H1 (cell line): ENCODE data around the gene RAB3D. TPM values are rescaled to one million over a fixed set of nuclear protein-coding genes. Genes with fewer than 3 reads are reported as not detected.

Experiments used
- CTCF ChIA-PET: fragments of 300-600 bp; sonication (Branson Sonifier 250); formaldehyde crosslinking; loops from one replicate; lab custom pipeline; 2021; ENCODE audit not compliant: partially characterized antibody; lab: Charles Lee
- POLR2A ChIA-PET: fragments of 300-600 bp; sonication (Branson Sonifier 250); formaldehyde crosslinking; loops from one replicate; lab custom pipeline; 2021; ENCODE audit warnings: inconsistent platforms; ENCODE audit not compliant: partially characterized antibody; lab: Charles Lee
- DNase-seq, 2 experiments: peaks; one replicate each; pipeline versions ENCODE4 v3.0.0 to v3.0.0-alpha.2; 2010 to 2022; ENCODE audit warnings: low spot score in 2 of 2, low read depth in 1 of 2, mixed read lengths in 1 of 2
- FAIRE-seq: peaks from 2 replicates; lab custom pipeline; 2011; peaks lifted over from hg19 to GRCh38; lab: Jason Lieb, UNC
- H2AFZ ChIP-seq: 2 replicates; pipeline ENCODE4 v1.8.1; 2012; ENCODE audit warnings: low read length, inconsistent platforms
- H2AK5ac ChIP-seq: 2 replicates; pipeline ENCODE4 v1.6.1; 2013; ENCODE audit warnings: low read depth, low read length
- H2BK120ac ChIP-seq: replicated peaks from 2 replicates; pipeline ENCODE3; 2013; ENCODE audit warnings: low read depth, low read length, inconsistent platforms
- H2BK12ac ChIP-seq: 2 replicates; pipeline ENCODE4 v1.6.1; 2013; ENCODE audit warnings: low read depth, low read length
- H2BK15ac ChIP-seq: 2 replicates; pipeline ENCODE4 v1.6.1; 2013; ENCODE audit warnings: low read length
- H2BK20ac ChIP-seq: 2 replicates; pipeline ENCODE4 v1.6.1; 2013; ENCODE audit warnings: low read length
- H2BK5ac ChIP-seq: 2 replicates; pipeline ENCODE4 v1.6.1; 2013; ENCODE audit warnings: low read depth, low read length
- H3K14ac ChIP-seq: 2 replicates; pipeline ENCODE4 v1.6.1; 2013; ENCODE audit warnings: inconsistent platforms; ENCODE audit not compliant: insufficient read length
- H3K18ac ChIP-seq: 2 replicates; pipeline ENCODE4 v1.6.1; 2013; ENCODE audit warnings: low read length; ENCODE audit errors: extremely low read depth
- H3K23ac ChIP-seq: 2 replicates; pipeline ENCODE4 v1.6.1; 2013; ENCODE audit warnings: inconsistent platforms; ENCODE audit not compliant: insufficient read length
- H3K23me2 ChIP-seq: 2 replicates; pipeline ENCODE4 v1.6.1; 2013; ENCODE audit warnings: low read depth, low read length
- H3K27ac ChIP-seq: 2 replicates; pipeline ENCODE4 v1.6.1; 2011; ENCODE audit warnings: low read depth, low read length, inconsistent platforms
- H3K27me3 ChIP-seq, 4 experiments: replicated peaks in 1 of 4; 1 replicate in 1 of 4; 2 replicates in 3 of 4; pipeline versions ENCODE4 v1.6.1 to v1.8.1; 2011 to 2013; ENCODE audit warnings: low read length in 3 of 4, mild to moderate bottlenecking in 3 of 4, inconsistent platforms in 2 of 4, mixed read lengths in 2 of 4, moderate library complexity in 1 of 4; ENCODE audit not compliant: control insufficient read depth in 3 of 4, insufficient read depth in 3 of 4; ENCODE audit errors: extremely low read depth in 1 of 4
- H3K36me3 ChIP-seq, 4 experiments: 2 replicates each; pipeline versions ENCODE4 v1.6.1 to v1.8.1; 2011 to 2013; ENCODE audit warnings: mild to moderate bottlenecking in 4 of 4, low read length in 3 of 4, moderate library complexity in 2 of 4, control low read depth in 1 of 4, inconsistent platforms in 1 of 4; ENCODE audit not compliant: insufficient read depth in 4 of 4, control insufficient read depth in 2 of 4
- H3K4ac ChIP-seq: replicated peaks from 2 replicates; pipeline ENCODE3; 2013; ENCODE audit warnings: low read length, low read depth, mixed read lengths, inconsistent platforms; ENCODE audit not compliant: insufficient read length
- H3K4me1 ChIP-seq, 4 experiments: replicated peaks in 1 of 4; 1 replicate in 1 of 4; 2 replicates in 3 of 4; pipeline versions ENCODE4 v1.6.1 to v1.8.1; 2011 to 2013; ENCODE audit warnings: low read length in 3 of 4, inconsistent platforms in 2 of 4, mixed read lengths in 1 of 4; ENCODE audit not compliant: insufficient read depth in 4 of 4, control insufficient read depth in 3 of 4
- H3K4me2 ChIP-seq, 2 experiments: 2 replicates each; pipeline versions ENCODE4 v1.6.1 to v1.8.1; 2011 to 2013; ENCODE audit warnings: low read depth in 2 of 2, low read length in 2 of 2, control low read depth in 1 of 2, inconsistent platforms in 1 of 2, mild to moderate bottlenecking in 1 of 2; ENCODE audit not compliant: insufficient read depth in 1 of 2
- H3K4me3 ChIP-seq, 4 experiments: fragments of 200-600, 300-600 bp in 1 of 4; sonication (generic), shearing (Covaris generic), sonication (Bioruptor Twin) in 1 of 4; 2 replicates each; pipeline versions ENCODE4 v1.5.1 to v1.8.1; 2011 to 2016; ENCODE audit warnings: low read length in 4 of 4, low read depth in 3 of 4, control low read depth in 2 of 4, inconsistent platforms in 2 of 4, mild to moderate bottlenecking in 2 of 4, mixed read lengths in 1 of 4, moderate library complexity in 1 of 4; ENCODE audit not compliant: insufficient read depth in 2 of 4; ENCODE audit errors: extremely low read depth in 1 of 4
- H3K56ac ChIP-seq: replicated peaks from 2 replicates; pipeline ENCODE3; 2013; ENCODE audit warnings: low read depth, mild to moderate bottlenecking, mixed read lengths, low read length, inconsistent platforms; ENCODE audit not compliant: insufficient read length
- H3K79me1 ChIP-seq: 2 replicates; pipeline ENCODE4 v1.6.1; 2013; ENCODE audit warnings: low read depth, low read length, control low read depth
- H3K79me2 ChIP-seq, 2 experiments: 2 replicates each; pipeline versions ENCODE4 v1.6.1 to v1.8.1; 2012 to 2013; ENCODE audit warnings: low read length in 2 of 2, mild to moderate bottlenecking in 2 of 2, inconsistent platforms in 1 of 2; ENCODE audit not compliant: insufficient read depth in 2 of 2, control insufficient read depth in 1 of 2
- H3K9ac ChIP-seq, 4 experiments: replicated peaks in 1 of 4; 1 replicate in 1 of 4; 2 replicates in 3 of 4; pipeline versions ENCODE4 v1.6.1 to v1.8.1; 2011 to 2013; ENCODE audit warnings: low read depth in 3 of 4, low read length in 3 of 4, control low read depth in 2 of 4, mild to moderate bottlenecking in 2 of 4, moderate library complexity in 2 of 4, inconsistent platforms in 1 of 4; ENCODE audit errors: extremely low read depth in 1 of 4
- H3K9me3 ChIP-seq, 2 experiments: 2 replicates each; pipeline versions ENCODE4 v1.6.1 to v1.8.1; 2012 to 2013; ENCODE audit warnings: mild to moderate bottlenecking in 2 of 2, moderate library complexity in 2 of 2, control low read depth in 1 of 2, inconsistent platforms in 1 of 2, low read depth in 1 of 2, low read length in 1 of 2, mixed read lengths in 1 of 2; ENCODE audit not compliant: insufficient read depth in 2 of 2
- H4K20me1 ChIP-seq, 2 experiments: replicated peaks in 1 of 2; 2 replicates each; pipeline versions ENCODE3 to v1.8.1; 2011 to 2013; ENCODE audit warnings: inconsistent platforms in 2 of 2, low read length in 2 of 2, mild to moderate bottlenecking in 1 of 2; ENCODE audit not compliant: insufficient read depth in 2 of 2, control insufficient read depth in 1 of 2
- H4K5ac ChIP-seq: 2 replicates; pipeline ENCODE4 v1.6.1; 2013; ENCODE audit warnings: low read length, low read depth, mixed read lengths, inconsistent platforms; ENCODE audit not compliant: insufficient read length
- H4K8ac ChIP-seq: 2 replicates; pipeline ENCODE4 v1.8.0; 2013; ENCODE audit warnings: mild to moderate bottlenecking, moderate library complexity, low read length, inconsistent platforms; ENCODE audit not compliant: insufficient read depth; ENCODE audit errors: extremely low read depth
- H4K91ac ChIP-seq: replicated peaks from 2 replicates; pipeline ENCODE3; 2013; ENCODE audit warnings: low read length, mixed read lengths, inconsistent platforms; ENCODE audit not compliant: insufficient read length
- TEAD4 ChIP-seq: IDR thresholded peaks from 2 replicates; pipeline ENCODE4 v1.6.1; 2012; ENCODE audit warnings: low read depth, low read length, inconsistent platforms, mixed read lengths
- WGBS, 2 experiments: shearing (Covaris generic) in 1 of 2; methylation state at CpG; one replicate each; pipeline versions ENCODE4 v1.1.6 to v1.1.7; 2013 to 2015; ENCODE audit warnings: low lambda C conversion rate in 2 of 2, mixed read lengths in 2 of 2, inconsistent platforms in 1 of 2, low coverage in 1 of 2, missing lambda C conversion rate in 1 of 2; ENCODE audit not compliant: insufficient replicate concordance in 2 of 2, insufficient coverage in 1 of 2, insufficient read length in 1 of 2; ENCODE audit errors: extremely low coverage in 1 of 2, missing lambda C conversion rate in 1 of 2; 5-methylcytosine and 5-hydroxymethylcytosine counted together
- polyA plus RNA-seq, 7 experiments: library from polyadenylated mRNA; depleted of rRNA in 3 of 7; stranded (reverse) in 5 of 7; unstranded in 2 of 7; fragments of >200 nt in 5 of 7; fragments of 200-250 nt in 2 of 7; gene quantifications; 1 replicate in 5 of 7; 2 replicates in 1 of 7; 4 replicates in 1 of 7; pipeline versions ENCODE4 v1.2.1 to v1.2.3, GENCODE V29; 2011 to 2013; ENCODE audit warnings: missing spikeins in 2 of 7, mixed read lengths in 2 of 7
- total RNA-seq: library from RNA; stranded (reverse); fragmentation: NEBNext Ultra II Directional; extraction: Animal tissue kit (Norgen Biotek cat#: 25700); gene quantifications from 2 replicates; pipeline ENCODE4 v1.2.1, GENCODE V29; 2021

RAB3D gene
- total and polyA plus RNA-seq, 2 of the 8 experiments (the other 6 are each of a cell fraction or from before 2014, with no cell fraction given): 17.8 to 23.8 TPM

GRCh38 chr19:11364296-11364904 lies 24.9 kb upstream of the RAB3D start:
- Histone ChIP-seq H4K91ac (no peak overlapping the region), H2BK5ac (no peak overlapping the region), H3K4me1 (peaks cover 0 to 7% (median 5%) of the 10 kb centered on the region in 4 experiments), H3K9ac (no peak overlapping the region), H3K36me3 (peaks cover 0 to 3% (median 0%) of the 10 kb centered on the region in 4 experiments; a peak in 1 of 8 replicates), H3K4me3 (no peak overlapping the region), H3K79me2 (no peaks in the 10 kb centered on the region), H2BK20ac (no peak overlapping the region), H3K4ac (no peak overlapping the region), H2BK12ac (no peak overlapping the region), H3K23ac (no peak overlapping the region), H2AFZ (no peak overlapping the region), H3K23me2 (peaks cover 10% of the 10 kb centered on the region; the same call in 1 of the 2 replicates), H2BK15ac (no peak overlapping the region), H3K79me1 (no peaks in the 10 kb centered on the region), H3K27me3 (peaks cover 0 to 4% (median 2%) of the 10 kb centered on the region in 4 experiments; a peak in 3 of 7 replicates), H3K27ac (no peak overlapping the region), H4K20me1 (peaks cover 0 to 2% of the 10 kb centered on the region in 2 experiments), H3K4me2 (no peak overlapping the region), H3K56ac (no peak overlapping the region), H2AK5ac (no peak overlapping the region), H3K14ac (no peak overlapping the region), H2BK120ac (no peak overlapping the region), H3K9me3 (no peaks in the 10 kb centered on the region), H4K5ac (no peak overlapping the region), H3K18ac (no peak overlapping the region), H4K8ac (no peak overlapping the region)
- 93% methylated on average over 20 of the region's 28 CpGs; no CpG with 5 or more reads in 1 of the 2 experiments for WGBS, 2 experiments
- CTCF ChIA-PET: interaction anchor here (1.0 to 7.0 kb wide), 2 partner anchors 10 to 18 kb away, joined by 3 to 49 read pairs; partner anchors contain the start of genes EPOR and SWSAP1
- POLR2A ChIA-PET: interaction anchor here (0.6 to 2.5 kb wide), 5 partner anchors 8 to 42 kb away, joined by 3 to 12 read pairs (median 4); partner anchors contain the start of gene SWSAP1
- no peak for TF ChIP-seq TEAD4
- FAIRE-seq: no peak
- no peak for DNase-seq
